H9 (cell line): Measurements from ENCODE around the gene STON2. TPM values are rescaled to one million over a fixed set of nuclear protein-coding genes. Genes with fewer than 3 reads are reported as not detected.

ENCODE experiments used
- DNase-seq: peaks from one replicate; pipeline ENCODE4 v3.0.0-alpha.2; 2017
- H2AFZ ChIP-seq: one replicate; pipeline ENCODE4 v1.6.1; 2013; ENCODE audit warnings: mild to moderate bottlenecking, low read length, control low read depth, moderate library complexity
- H2AK5ac ChIP-seq: 2 replicates; pipeline ENCODE4 v1.6.1; 2013; ENCODE audit warnings: low read length, control low read depth, mixed read lengths; ENCODE audit not compliant: insufficient read length
- H2BK120ac ChIP-seq: one replicate; pipeline ENCODE4 v1.6.1; 2013; ENCODE audit warnings: low read depth, mild to moderate bottlenecking, low read length, control low read depth, inconsistent platforms; ENCODE audit not compliant: poor library complexity, severe bottlenecking
- H2BK12ac ChIP-seq: 2 replicates; pipeline ENCODE4 v1.6.1; 2013; ENCODE audit warnings: low read length, control low read depth, mixed read lengths, low read depth; ENCODE audit not compliant: insufficient read length
- H2BK15ac ChIP-seq: 2 replicates; pipeline ENCODE4 v1.6.1; 2013; ENCODE audit warnings: low read depth, low read length, control low read depth
- H2BK20ac ChIP-seq: one replicate; pipeline ENCODE4 v1.6.1; 2013; ENCODE audit warnings: low read depth, mild to moderate bottlenecking, low read length, control low read depth, inconsistent platforms; ENCODE audit not compliant: poor library complexity, severe bottlenecking
- H2BK5ac ChIP-seq: 2 replicates; pipeline ENCODE4 v1.6.1; 2013; ENCODE audit warnings: low read length, control low read depth, mixed read lengths; ENCODE audit not compliant: insufficient read length
- H3K14ac ChIP-seq: 2 replicates; pipeline ENCODE4 v1.6.1; 2013; ENCODE audit warnings: low read length, control low read depth; ENCODE audit not compliant: insufficient read depth
- H3K18ac ChIP-seq: 2 replicates; pipeline ENCODE4 v1.6.1; 2013; ENCODE audit warnings: low read depth, mild to moderate bottlenecking, mixed read lengths, low read length, control low read depth; ENCODE audit not compliant: insufficient read length
- H3K23ac ChIP-seq: 2 replicates; pipeline ENCODE4 v1.6.1; 2013; ENCODE audit warnings: low read length, control low read depth, mixed read lengths, low read depth; ENCODE audit not compliant: insufficient read length
- H3K23me2 ChIP-seq: 2 replicates; pipeline ENCODE4 v1.6.1; 2013; ENCODE audit warnings: low read depth, mild to moderate bottlenecking, mixed read lengths, low read length, control low read depth; ENCODE audit not compliant: insufficient read length, poor library complexity, severe bottlenecking
- H3K27ac ChIP-seq: 2 replicates; pipeline ENCODE4 v1.5.1; 2013; ENCODE audit warnings: low read length, control low read depth, mixed read lengths, low read depth; ENCODE audit not compliant: insufficient read length
- H3K27me3 ChIP-seq: 2 replicates; pipeline ENCODE4 v1.6.1; 2013; ENCODE audit warnings: low read length, control low read depth, inconsistent platforms; ENCODE audit not compliant: insufficient read depth
- H3K4ac ChIP-seq: 2 replicates; pipeline ENCODE4 v1.6.1; 2013; ENCODE audit warnings: low read depth, mild to moderate bottlenecking, control low read depth, inconsistent platforms, low read length, moderate library complexity
- H3K4me1 ChIP-seq: 2 replicates; pipeline ENCODE4 v1.6.1; 2013; ENCODE audit warnings: low read length, control low read depth, inconsistent platforms; ENCODE audit not compliant: insufficient read depth
- H3K4me2 ChIP-seq: 2 replicates; pipeline ENCODE4 v1.6.1; 2013; ENCODE audit warnings: low read length, control low read depth, mixed read lengths; ENCODE audit not compliant: insufficient read length, insufficient read depth
- H3K56ac ChIP-seq: 2 replicates; pipeline ENCODE4 v1.6.1; 2013; ENCODE audit warnings: low read depth, mild to moderate bottlenecking, mixed read lengths, low read length, control low read depth; ENCODE audit not compliant: insufficient read length
- H3K79me1 ChIP-seq: 2 replicates; pipeline ENCODE4 v1.6.1; 2013; ENCODE audit warnings: low read depth, mild to moderate bottlenecking, moderate library complexity, low read length, control low read depth, inconsistent platforms; ENCODE audit not compliant: insufficient read depth, poor library complexity, severe bottlenecking
- H3K79me2 ChIP-seq: 2 replicates; pipeline ENCODE4 v1.6.1; 2013; ENCODE audit warnings: low read length, control low read depth, inconsistent platforms; ENCODE audit not compliant: insufficient read depth
- H3K9ac ChIP-seq: 2 replicates; pipeline ENCODE4 v1.6.1; 2013; ENCODE audit warnings: low read length, control low read depth, mixed read lengths; ENCODE audit not compliant: insufficient read length; ENCODE audit errors: extremely low read depth
- H3K9me3 ChIP-seq: one replicate; pipeline ENCODE4 v1.6.1; 2013; ENCODE audit warnings: low read depth, low read length, inconsistent platforms; ENCODE audit not compliant: control insufficient read depth
- H3T11ph ChIP-seq: one replicate; pipeline ENCODE4 v1.6.1; 2013; ENCODE audit warnings: mild to moderate bottlenecking, low read length, control low read depth, inconsistent platforms
- H4K20me1 ChIP-seq: one replicate; pipeline ENCODE4 v1.6.1; 2013; ENCODE audit not compliant: control insufficient read depth, insufficient read length, insufficient read depth
- H4K5ac ChIP-seq: 2 replicates; pipeline ENCODE4 v1.6.1; 2013; ENCODE audit warnings: low read depth, mild to moderate bottlenecking, mixed read lengths, low read length, control low read depth; ENCODE audit not compliant: insufficient read length
- H4K8ac ChIP-seq: replicated peaks from 2 replicates; pipeline ENCODE4 v1.6.1; 2013; ENCODE audit warnings: low read length, control low read depth, mixed read lengths, low read depth; ENCODE audit not compliant: insufficient read length
- H4K91ac ChIP-seq: 2 replicates; pipeline ENCODE4 v1.6.1; 2013; ENCODE audit warnings: low read depth, mild to moderate bottlenecking, moderate library complexity, mixed read lengths, low read length, control low read depth; ENCODE audit not compliant: insufficient read length
- H3K27ac Mint-ChIP-seq, 3 experiments: 2 replicates in 2 of 3; 3 replicates in 1 of 3; pipeline ENCODE4 v1.8.0; 2020 to 2021; ENCODE audit warnings: mixed read lengths in 3 of 3, mild to moderate bottlenecking in 1 of 3, moderate library complexity in 1 of 3
- H3K27me3 Mint-ChIP-seq: 2 replicates; pipeline ENCODE4 v1.8.0; 2021; ENCODE audit warnings: low read depth, mild to moderate bottlenecking, moderate library complexity, mixed read lengths
- H3K36me3 Mint-ChIP-seq, 3 experiments: 2 replicates in 2 of 3; 3 replicates in 1 of 3; pipeline ENCODE4 v1.8.0; 2020 to 2021; ENCODE audit warnings: low read depth in 3 of 3, mixed read lengths in 3 of 3; ENCODE audit not compliant: insufficient read depth in 1 of 3
- H3K4me1 Mint-ChIP-seq, 2 experiments: 2 replicates each; pipeline ENCODE4 v1.8.0; 2020; ENCODE audit warnings: mixed read lengths in 2 of 2
- H3K4me3 Mint-ChIP-seq, 2 experiments: 2 replicates in 1 of 2; 3 replicates in 1 of 2; pipeline ENCODE4 v1.8.0; 2020 to 2021; ENCODE audit warnings: mild to moderate bottlenecking in 2 of 2, mixed read lengths in 2 of 2, moderate library complexity in 1 of 2
- H3K9me3 Mint-ChIP-seq, 2 experiments: 2 replicates in 1 of 2; 3 replicates in 1 of 2; pipeline ENCODE4 v1.8.0; 2020; ENCODE audit warnings: mild to moderate bottlenecking in 2 of 2, mixed read lengths in 2 of 2, moderate library complexity in 1 of 2
- CTCF ChIP-seq: fragments of 200-600 bp; sonication (generic); conservative IDR thresholded peaks from 3 replicates; pipeline ENCODE4 v1.8.0; 2021; ENCODE audit warnings: antibody characterized with exemption, mild to moderate bottlenecking
- WGBS: extraction: QIAGEN DNeasy Blood & Tissue Kit; methylation state at CpG from one replicate; pipeline ENCODE4 v1.1.7; 2013; ENCODE audit warnings: missing lambda C conversion rate, low lambda C conversion rate, mixed read lengths; ENCODE audit not compliant: insufficient read length; ENCODE audit errors: extremely low coverage; 5-methylcytosine and 5-hydroxymethylcytosine counted together
- total RNA-seq: library from RNA; stranded (reverse); gene quantifications from 2 replicates; pipeline ENCODE4 v1.2.1, GENCODE V29; 2021

The STON2 gene
- total RNA-seq, 1 experiment from 2014 or later = 62.9 TPM

DNA sequence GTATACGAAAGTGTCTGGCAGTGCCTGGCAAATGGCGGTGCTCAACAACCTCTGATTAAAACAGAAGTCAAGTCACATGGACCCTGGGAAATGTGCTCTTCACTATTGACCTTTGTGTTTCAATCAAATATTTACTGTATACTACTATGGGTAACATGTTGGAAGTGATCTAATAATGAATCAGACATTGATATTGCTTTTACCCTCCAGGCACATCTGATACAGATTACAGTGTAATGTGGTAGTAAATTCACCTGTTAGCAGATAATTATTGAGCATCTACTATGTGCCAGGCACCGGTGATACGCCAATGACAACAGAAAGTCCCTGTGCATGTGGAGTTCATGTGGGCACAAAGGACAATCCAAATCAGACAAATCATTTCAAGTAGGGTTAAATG is 63.1 kb downstream of the STON2 start:
- no peak overlapping the region for H3K23ac ChIP-seq
- no peaks in the 10 kb centered on the region for H3K79me2 ChIP-seq
- no peaks in the 10 kb centered on the region for H4K20me1 ChIP-seq
- no peaks in the 10 kb centered on the region for H3K23me2 ChIP-seq
- H3T11ph ChIP-seq = no peak overlapping the region
- H2AFZ ChIP-seq = no peak overlapping the region
- H3K56ac ChIP-seq = no peak overlapping the region
- no peak overlapping the region for H3K9ac ChIP-seq
- H3K4me1 Mint-ChIP-seq = no peaks in the 10 kb centered on the region
- no peak overlapping the region for H4K91ac ChIP-seq
- no peak overlapping the region for H3K4me3 Mint-ChIP-seq
- no peaks in the 10 kb centered on the region for H3K79me1 ChIP-seq
- H4K5ac ChIP-seq = no peak overlapping the region
- no peak overlapping the region for H3K14ac ChIP-seq
- H2BK15ac ChIP-seq = no peak overlapping the region
- no peak overlapping the region for H3K27ac ChIP-seq
- no peak for TF ChIP-seq CTCF
- H3K9me3 Mint-ChIP-seq = no peaks in the 10 kb centered on the region
- H3K27me3 Mint-ChIP-seq = no peaks in the 10 kb centered on the region
- no peak overlapping the region for H2AK5ac ChIP-seq
- no peak overlapping the region for H3K18ac ChIP-seq
- no peak overlapping the region for H3K27ac Mint-ChIP-seq
- H3K4ac ChIP-seq = no peak overlapping the region
- H2BK20ac ChIP-seq = no peak overlapping the region
- H2BK120ac ChIP-seq = no peak overlapping the region
- WGBS = no CpG with 5 or more reads among the region's 4 CpGs
- no peak for DNase-seq
- no peaks in the 10 kb centered on the region for H3K9me3 ChIP-seq
- H2BK5ac ChIP-seq = no peak overlapping the region
- H4K8ac ChIP-seq = no peak overlapping the region
- no peaks in the 10 kb centered on the region for H3K36me3 Mint-ChIP-seq
- no peak overlapping the region for H3K4me2 ChIP-seq
- H3K27me3 ChIP-seq = no peaks in the 10 kb centered on the region
- no peak overlapping the region for H2BK12ac ChIP-seq
- no peaks in the 10 kb centered on the region for H3K4me1 ChIP-seq
